Measurements from ENCODE around the gene LRRC30. TPM values are rescaled to one million over a fixed set of nuclear protein-coding genes. Genes with fewer than 3 reads are reported as not detected.
A peak's percentile ranks its signal among the peaks of the same experiment; 100 is the strongest.

LRRC30 gene
- polyA plus RNA-seq, 2 donors, result not detected

- Histone ChIP-seq H3K36me3 (ENCODE audit: control insufficient read depth in 2 of 2, insufficient read depth in 2 of 2, low read length in 1 of 2) (no peaks in the 10 kb centered on the region), H3K27ac (ENCODE audit: low read depth in 2 of 2, low read length in 1 of 2) (no peak overlapping the region), H3K27me3 (ENCODE audit: control insufficient read depth in 1 of 2, insufficient read depth in 2 of 2, low read length in 2 of 2) (no peaks in the 10 kb centered on the region), H3K4me1 (ENCODE audit: control insufficient read depth in 2 of 2, insufficient read depth in 2 of 2, low read length in 1 of 2) (no peaks in the 10 kb centered on the region), H3K4me3 (ENCODE audit: low read depth in 1 of 2, low read length in 2 of 2) (no peak overlapping the region), H3K9me3 (ENCODE audit: control insufficient read depth in 2 of 2, insufficient read depth in 1 of 2, low read depth in 1 of 2, low read length in 1 of 2) (no peaks in the 10 kb centered on the region)
- 37 to 46% methylated on average over 6 of the region's 6 CpGs for WGBS, 2 donors
Measured at GRCh38 chr18:7259475-7259874, 28.6 kb downstream of the LRRC30 start.

GRCh38 chr18:7261199-7261598 is 30.3 kb downstream of the LRRC30 start:
- Histone ChIP-seq H3K9me3 (ENCODE audit: control insufficient read depth in 2 of 2, insufficient read depth in 1 of 2, low read depth in 1 of 2, low read length in 1 of 2) (no peaks in the 10 kb centered on the region), H3K4me1 (ENCODE audit: control insufficient read depth in 2 of 2, insufficient read depth in 2 of 2, low read length in 1 of 2) (no peaks in the 10 kb centered on the region), H3K36me3 (ENCODE audit: control insufficient read depth in 2 of 2, insufficient read depth in 2 of 2, low read length in 1 of 2) (no peaks in the 10 kb centered on the region), H3K27ac (ENCODE audit: low read depth in 2 of 2, low read length in 1 of 2) (no peak overlapping the region), H3K27me3 (ENCODE audit: control insufficient read depth in 1 of 2, insufficient read depth in 2 of 2, low read length in 2 of 2) (no peaks in the 10 kb centered on the region), H3K4me3 (ENCODE audit: low read depth in 1 of 2, low read length in 2 of 2) (no peak overlapping the region)
- WGBS, 2 donors, result 92 to 93% methylated on average over 3 of the region's 3 CpGs

GRCh38 chr18:7267973-7268372 is 37.1 kb downstream of the LRRC30 start:
- Histone ChIP-seq H3K4me3 (ENCODE audit: low read depth in 1 of 2, low read length in 2 of 2) (no peak overlapping the region), H3K27me3 (ENCODE audit: control insufficient read depth in 1 of 2, insufficient read depth in 2 of 2, low read length in 2 of 2) (no peaks in the 10 kb centered on the region), H3K27ac (ENCODE audit: low read depth in 2 of 2, low read length in 1 of 2) (no peak overlapping the region), H3K36me3 (ENCODE audit: control insufficient read depth in 2 of 2, insufficient read depth in 2 of 2, low read length in 1 of 2) (no peaks in the 10 kb centered on the region), H3K4me1 (ENCODE audit: control insufficient read depth in 2 of 2, insufficient read depth in 2 of 2, low read length in 1 of 2) (peaks cover 0 to 4% of the 10 kb centered on the region in 2 donors), H3K9me3 (ENCODE audit: control insufficient read depth in 2 of 2, insufficient read depth in 1 of 2, low read depth in 1 of 2, low read length in 1 of 2) (no peaks in the 10 kb centered on the region)
- 92% methylated on average over 3 of the region's 3 CpGs for WGBS, 2 donors

DNA sequence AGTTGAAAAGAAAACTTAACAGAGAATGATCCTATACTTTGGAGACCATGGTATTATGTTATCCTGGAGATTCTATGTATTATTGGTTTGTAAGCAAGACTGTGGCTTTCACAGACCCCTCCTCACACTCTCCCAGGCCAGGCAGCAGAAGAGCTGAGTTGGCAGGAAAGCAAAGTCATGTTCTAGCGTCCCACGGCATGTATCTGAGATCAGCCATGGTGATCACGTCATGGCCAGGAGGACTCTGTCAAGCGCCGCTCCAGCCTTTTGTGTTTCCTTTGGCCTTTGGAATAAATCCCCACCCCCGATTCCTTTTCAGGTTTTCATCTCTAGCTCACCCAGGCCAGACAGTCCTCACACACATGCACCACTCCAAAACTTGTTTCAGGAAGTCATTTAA is 39.1 kb downstream of the LRRC30 start:
- no peaks in the 10 kb centered on the region for H3K9me3 ChIP-seq (ENCODE audit: control insufficient read depth in 2 of 2, insufficient read depth in 1 of 2, low read depth in 1 of 2, low read length in 1 of 2)

DNA sequence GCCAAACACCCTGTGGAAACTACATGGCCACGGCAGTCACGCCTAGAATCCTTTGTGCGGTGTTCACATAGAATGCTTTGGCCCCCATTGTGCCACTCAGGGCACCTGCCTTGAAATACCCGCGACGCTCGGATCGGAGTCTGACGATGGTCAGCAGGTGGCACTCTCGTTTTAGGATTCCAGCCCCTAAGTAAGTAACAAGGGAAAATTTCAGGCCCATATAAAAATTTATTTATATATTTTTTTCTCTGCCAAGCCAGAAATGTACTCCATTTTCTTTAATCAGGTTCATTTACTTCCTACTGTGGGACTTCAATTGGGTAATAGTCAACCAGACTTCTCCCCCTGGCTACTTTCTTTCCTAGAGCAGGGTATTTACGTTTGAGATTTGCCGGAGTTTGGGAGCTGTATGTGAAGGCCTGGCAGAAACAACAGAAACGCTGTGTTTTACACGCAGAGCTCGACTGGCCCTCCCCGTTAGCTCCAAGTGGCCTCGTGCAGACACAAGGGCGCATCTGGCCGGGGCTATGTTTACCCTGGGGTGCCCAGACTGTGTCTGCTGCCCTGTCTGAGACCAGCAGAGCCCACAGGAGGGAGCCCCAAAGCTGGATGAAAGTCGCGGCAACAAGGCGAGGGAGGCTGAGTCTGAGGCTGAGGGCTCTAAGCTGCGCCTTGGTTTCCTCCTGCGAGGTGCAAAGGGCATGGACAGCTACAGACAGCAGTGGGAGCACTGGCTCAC is 41.6 kb downstream of the LRRC30 start:
- WGBS, 2 donors, result 16 to 22% methylated on average over 24 of the region's 24 CpGs
- Histone ChIP-seq H3K36me3 (ENCODE audit: control insufficient read depth in 2 of 2, insufficient read depth in 2 of 2, low read length in 1 of 2) (no peaks in the 10 kb centered on the region), H3K4me1 (ENCODE audit: control insufficient read depth in 2 of 2, insufficient read depth in 2 of 2, low read length in 1 of 2) (peaks cover 0 to 4% of the 10 kb centered on the region in 2 donors), H3K27ac (ENCODE audit: low read depth in 2 of 2, low read length in 1 of 2) (peak overlapping the region; percentile 10 to 74), H3K4me3 (ENCODE audit: low read depth in 1 of 2, low read length in 2 of 2) (peak overlapping the region in 1 of 2 donors; percentile 16), H3K9me3 (ENCODE audit: control insufficient read depth in 2 of 2, insufficient read depth in 1 of 2, low read depth in 1 of 2, low read length in 1 of 2) (no peaks in the 10 kb centered on the region), H3K27me3 (ENCODE audit: control insufficient read depth in 1 of 2, insufficient read depth in 2 of 2, low read length in 2 of 2) (no peaks in the 10 kb centered on the region)

More for the DNA sequence above, 39.1 kb downstream of the LRRC30 start:
- H3K4me3 ChIP-seq (ENCODE audit: low read depth in 1 of 2, low read length in 2 of 2), result no peak overlapping the region
- no peak overlapping the region for H3K27ac ChIP-seq (ENCODE audit: low read depth in 2 of 2, low read length in 1 of 2)
- no peaks in the 10 kb centered on the region for H3K27me3 ChIP-seq (ENCODE audit: control insufficient read depth in 1 of 2, insufficient read depth in 2 of 2, low read length in 2 of 2)
- H3K4me1 ChIP-seq (ENCODE audit: control insufficient read depth in 2 of 2, insufficient read depth in 2 of 2, low read length in 1 of 2), result peaks cover 0 to 4% of the 10 kb centered on the region in 2 donors
- 73 to 75% methylated on average over 6 of the region's 6 CpGs for WGBS, 2 donors
- H3K36me3 ChIP-seq (ENCODE audit: control insufficient read depth in 2 of 2, insufficient read depth in 2 of 2, low read length in 1 of 2), result no peaks in the 10 kb centered on the region

DNA sequence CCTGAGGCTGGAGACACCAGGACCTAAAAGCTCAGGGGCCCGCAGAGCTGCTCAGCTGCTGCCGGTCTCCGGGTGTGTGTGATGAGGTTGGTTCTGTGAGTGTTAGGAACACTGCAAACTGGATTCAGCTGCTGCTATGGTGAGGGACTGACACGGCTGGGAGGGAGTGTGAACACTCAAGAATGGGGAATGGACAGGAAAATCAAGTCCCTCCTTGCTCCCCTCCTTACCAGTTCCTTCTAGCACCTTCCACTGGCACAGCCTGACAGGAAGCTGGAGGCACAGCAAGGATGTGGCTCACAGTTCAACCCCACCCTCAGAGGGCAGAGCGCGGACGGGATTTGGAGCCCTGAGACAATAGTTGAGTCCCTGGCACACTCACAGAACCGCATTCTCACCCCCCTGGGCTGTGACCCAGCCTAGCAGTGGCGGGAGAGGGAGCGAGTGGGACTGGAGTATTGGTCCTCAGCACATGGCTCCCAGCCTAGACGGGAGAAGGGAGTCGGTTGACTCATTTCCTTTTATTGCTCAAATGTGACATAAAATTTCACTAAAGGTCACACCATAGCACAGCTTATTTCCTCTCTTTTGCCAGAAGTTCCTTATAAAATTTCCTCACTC is 42.5 kb downstream of the LRRC30 start:
- no peak overlapping the region for H3K4me3 ChIP-seq (ENCODE audit: low read depth in 1 of 2, low read length in 2 of 2)
- peak overlapping the region in 1 of 2 donors; percentile 28 for H3K27ac ChIP-seq (ENCODE audit: low read depth in 2 of 2, low read length in 1 of 2)
- no peaks in the 10 kb centered on the region for H3K27me3 ChIP-seq (ENCODE audit: control insufficient read depth in 1 of 2, insufficient read depth in 2 of 2, low read length in 2 of 2)
- no peaks in the 10 kb centered on the region for H3K9me3 ChIP-seq (ENCODE audit: control insufficient read depth in 2 of 2, insufficient read depth in 1 of 2, low read depth in 1 of 2, low read length in 1 of 2)
- no peaks in the 10 kb centered on the region for H3K36me3 ChIP-seq (ENCODE audit: control insufficient read depth in 2 of 2, insufficient read depth in 2 of 2, low read length in 1 of 2)
- 45 to 53% methylated on average over 12 of the region's 12 CpGs for WGBS, 2 donors
- H3K4me1 ChIP-seq (ENCODE audit: control insufficient read depth in 2 of 2, insufficient read depth in 2 of 2, low read length in 1 of 2), result peaks cover 0 to 4% of the 10 kb centered on the region in 2 donors

- no peaks in the 10 kb centered on the region for H3K27me3 ChIP-seq (ENCODE audit: control insufficient read depth in 1 of 2, insufficient read depth in 2 of 2, low read length in 2 of 2)
- WGBS, 2 donors, result 88 to 89% methylated on average over 2 of the region's 2 CpGs
- no peaks in the 10 kb centered on the region for H3K9me3 ChIP-seq (ENCODE audit: control insufficient read depth in 2 of 2, insufficient read depth in 1 of 2, low read depth in 1 of 2, low read length in 1 of 2)
- H3K36me3 ChIP-seq (ENCODE audit: control insufficient read depth in 2 of 2, insufficient read depth in 2 of 2, low read length in 1 of 2), result no peaks in the 10 kb centered on the region
- H3K4me1 ChIP-seq (ENCODE audit: control insufficient read depth in 2 of 2, insufficient read depth in 2 of 2, low read length in 1 of 2), result no peaks in the 10 kb centered on the region
- no peak overlapping the region for H3K4me3 ChIP-seq (ENCODE audit: low read depth in 1 of 2, low read length in 2 of 2)
- no peak overlapping the region for H3K27ac ChIP-seq (ENCODE audit: low read depth in 2 of 2, low read length in 1 of 2)
Measured at GRCh38 chr18:7281579-7281978, 50.7 kb downstream of the LRRC30 start.

Other genes with a start within 250 kb of the LRRC30 start
- under 1 TPM; 0.16 to 0.27 TPM for gene LAMA1, start 113.3 kb upstream of the LRRC30 start, polyA plus RNA-seq